Activated T-helper 2 cell treated with anti-CD3 and anti-CD28 coated beads, Interferon-gamma antibody, Interleukin-2, Interleukin-4, amounts not matched to agents 10 μg/mL and 5 μg/mL and 100 μg/mL, durations not matched to agents 14 hours and 24 hours and 36 hours (primary cell): ENCODE measurements around the gene FUOM. TPM values are rescaled to one million over a fixed set of nuclear protein-coding genes. Genes with fewer than 3 reads are reported as not detected.
A peak's percentile ranks its signal among the peaks of the same experiment; 100 is the strongest.

Experiments used
- DNase-seq: peaks from one replicate; pipeline ENCODE4 v3.0.0; 2021; ENCODE audit warnings: low spot score
- H3K27ac Mint-ChIP-seq: one replicate; pipeline ENCODE4 v1.8.0; 2021; ENCODE audit warnings: mixed read lengths
- H3K27me3 Mint-ChIP-seq: one replicate; pipeline ENCODE4 v1.8.0; 2021; ENCODE audit warnings: low read depth, mixed read lengths
- H3K36me3 Mint-ChIP-seq: one replicate; pipeline ENCODE4 v1.8.0; 2021; ENCODE audit warnings: low read depth, mixed read lengths
- H3K4me1 Mint-ChIP-seq: one replicate; pipeline ENCODE4 v1.8.0; 2021; ENCODE audit warnings: low read depth, mixed read lengths
- H3K4me3 Mint-ChIP-seq: one replicate; pipeline ENCODE4 v1.8.0; 2021; ENCODE audit warnings: low read depth, mild to moderate bottlenecking, moderate library complexity, mixed read lengths
- H3K9me3 Mint-ChIP-seq: one replicate; pipeline ENCODE4 v1.8.0; 2021; ENCODE audit warnings: mixed read lengths
- intact Hi-C: fragments of 100-400 bp; cut with micrococcal nuclease; formaldehyde crosslinking; loops from one replicate; pipeline ENCODE4 v1.15.1; 2023
- total RNA-seq: library from RNA; stranded (reverse); gene quantifications from 2 replicates; pipeline ENCODE4 v1.2.3, GENCODE V29; 2022

The FUOM gene
- total RNA-seq, 1 donor from 2014 or later = 45.7 TPM

- DNase-seq = no peak
- Mint-ChIP-seq H3K4me1 (peaks cover 6% of the 10 kb centered on the region), H3K27ac (no peak overlapping the region), H3K36me3 (peaks cover 21% of the 10 kb centered on the region), H3K9me3 (no peaks in the 10 kb centered on the region), H3K4me3 (no peak overlapping the region), H3K27me3 (no peaks in the 10 kb centered on the region)
- intact Hi-C loops = no loop called here
These were observed 45.1 kb downstream of the FUOM start for GRCh38 chr10:133312769-133313145.

GRCh38 chr10:133312016-133312768 is 45.6 kb downstream of the FUOM start:
- no peaks in the 10 kb centered on the region for H3K9me3 Mint-ChIP-seq
- no peak overlapping the region for H3K27ac Mint-ChIP-seq
- no peak overlapping the region for H3K4me3 Mint-ChIP-seq
- peaks cover 8% of the 10 kb centered on the region for H3K4me1 Mint-ChIP-seq
- DNase-seq = no peak
- intact Hi-C loops = no loop called here
- no peaks in the 10 kb centered on the region for H3K27me3 Mint-ChIP-seq
- H3K36me3 Mint-ChIP-seq = peaks cover 21% of the 10 kb centered on the region

- no peak overlapping the region for H3K27ac Mint-ChIP-seq
- H3K36me3 Mint-ChIP-seq = peaks cover 21% of the 10 kb centered on the region
- no peaks in the 10 kb centered on the region for H3K9me3 Mint-ChIP-seq
- no peak overlapping the region for H3K4me3 Mint-ChIP-seq
- peaks cover 13% of the 10 kb centered on the region for H3K4me1 Mint-ChIP-seq
- no peak for DNase-seq
- H3K27me3 Mint-ChIP-seq = no peaks in the 10 kb centered on the region
- intact Hi-C loops = no loop called here
These were observed 46.2 kb downstream of the FUOM start for GRCh38 chr10:133311570-133311969.

- DNase-seq = no peak
- Mint-ChIP-seq H3K27ac (no peak overlapping the region), H3K9me3 (no peaks in the 10 kb centered on the region), H3K27me3 (no peaks in the 10 kb centered on the region), H3K36me3 (peaks cover 21% of the 10 kb centered on the region), H3K4me1 (peaks cover 11% of the 10 kb centered on the region), H3K4me3 (no peak overlapping the region)
- intact Hi-C loops = no loop called here
These were observed 47.0 kb downstream of the FUOM start for GRCh38 chr10:133310789-133311188.

DNA sequence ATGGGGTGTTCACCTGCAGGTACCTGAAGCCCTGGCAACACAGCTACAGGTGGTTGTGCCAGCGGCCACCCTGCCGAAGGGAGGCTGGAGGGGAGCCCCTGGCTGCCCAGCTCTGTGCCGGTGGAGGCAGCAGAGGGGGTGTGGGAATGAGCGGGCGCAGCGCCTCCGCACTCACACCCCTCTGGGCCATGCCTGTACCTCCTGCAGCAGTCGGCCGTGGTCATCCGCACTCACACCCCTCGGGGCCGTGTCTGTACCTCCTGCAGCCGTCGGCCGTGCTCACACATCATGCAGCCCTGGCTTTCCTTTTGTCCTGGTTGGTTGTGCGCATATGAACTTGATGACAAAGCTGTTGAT is 47.4 kb downstream of the FUOM start:
- Mint-ChIP-seq H3K9me3 (no peaks in the 10 kb centered on the region), H3K27ac (no peak overlapping the region), H3K27me3 (no peaks in the 10 kb centered on the region), H3K4me3 (no peak overlapping the region), H3K36me3 (peaks cover 23% of the 10 kb centered on the region), H3K4me1 (peaks cover 13% of the 10 kb centered on the region)
- no peak for DNase-seq
- intact Hi-C loops = no loop called here

DNA sequence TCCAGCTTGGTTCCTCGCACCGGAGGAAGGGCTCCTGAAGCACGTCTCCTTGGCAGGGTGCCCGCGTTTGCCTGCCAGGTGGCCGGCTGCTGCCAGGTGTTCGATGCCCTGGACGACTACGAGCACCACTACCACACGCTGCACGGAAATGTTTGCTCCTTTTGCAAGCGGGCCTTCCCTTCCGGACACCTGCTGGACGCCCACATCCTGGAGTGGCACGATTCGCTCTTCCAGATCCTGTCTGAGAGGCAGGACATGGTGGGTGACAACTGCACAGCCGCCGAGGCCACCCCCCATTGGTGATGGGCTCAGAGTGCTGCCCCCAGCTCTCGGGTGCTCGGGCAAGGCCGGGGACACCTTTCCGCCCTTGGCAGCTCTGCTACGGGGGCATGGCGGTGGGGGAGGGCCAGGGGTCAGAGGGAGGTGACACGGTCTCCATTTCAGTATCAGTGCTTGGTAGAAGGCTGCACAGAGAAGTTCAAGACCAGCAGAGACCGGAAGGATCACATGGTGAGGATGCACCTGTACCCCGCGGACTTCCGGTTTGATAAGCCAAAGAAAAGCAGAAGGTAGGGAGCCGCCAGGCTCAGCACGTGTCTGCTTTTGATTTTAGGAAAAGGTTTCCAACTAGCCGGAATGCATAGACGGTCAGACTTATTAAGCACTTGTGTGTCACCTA is 48.0 kb downstream of the FUOM start:
- Mint-ChIP-seq H3K4me3 (peak overlapping the region; percentile 63), H3K27ac (no peak overlapping the region), H3K9me3 (no peaks in the 10 kb centered on the region), H3K27me3 (no peaks in the 10 kb centered on the region), H3K36me3 (peaks cover 27% of the 10 kb centered on the region), H3K4me1 (peaks cover 16% of the 10 kb centered on the region)
- no peak for DNase-seq
- intact Hi-C loops = loop anchor here (1.0 to 5.0 kb wide), 4 partner anchors 47 to 773 kb away; partner anchors contain the start of genes FUOM, INPP5A and PAOX

DNA sequence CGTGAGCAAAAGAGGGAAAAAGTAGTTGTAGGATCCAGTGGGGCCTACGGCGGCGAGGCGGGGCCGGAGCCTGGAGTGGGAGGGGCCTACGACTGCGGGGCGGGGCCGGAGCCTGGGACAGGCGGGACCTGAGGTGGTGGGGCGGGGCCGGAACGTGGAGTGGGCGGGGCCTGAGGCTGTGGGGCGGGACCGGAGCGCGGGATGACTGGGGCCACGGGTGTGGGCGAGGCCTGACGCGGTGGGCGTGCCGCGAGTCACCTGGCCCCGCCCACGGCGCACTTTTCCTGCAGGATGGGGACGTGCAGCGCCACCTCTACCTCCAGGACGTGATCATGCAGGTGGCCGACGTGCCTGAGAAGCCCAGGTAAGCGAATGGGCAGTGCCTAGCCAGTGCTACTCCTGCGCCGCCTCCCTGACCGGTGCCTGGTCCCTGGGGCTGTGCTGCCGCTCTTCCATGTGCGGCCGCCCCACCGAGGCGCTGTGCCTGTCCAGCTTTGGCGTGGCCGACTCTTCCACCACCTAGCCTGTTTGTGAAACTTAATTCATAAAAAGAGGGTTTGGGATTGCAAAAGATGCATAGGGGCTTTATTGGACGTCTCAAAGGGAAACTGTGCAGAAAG is 48.6 kb downstream of the FUOM start:
- Mint-ChIP-seq H3K9me3 (no peaks in the 10 kb centered on the region), H3K4me1 (peaks cover 16% of the 10 kb centered on the region)
- intact Hi-C loops = loop anchor here (1.0 to 5.0 kb wide), 4 partner anchors 48 to 772 kb away; partner anchors contain the start of genes FUOM, INPP5A and PAOX

DNA sequence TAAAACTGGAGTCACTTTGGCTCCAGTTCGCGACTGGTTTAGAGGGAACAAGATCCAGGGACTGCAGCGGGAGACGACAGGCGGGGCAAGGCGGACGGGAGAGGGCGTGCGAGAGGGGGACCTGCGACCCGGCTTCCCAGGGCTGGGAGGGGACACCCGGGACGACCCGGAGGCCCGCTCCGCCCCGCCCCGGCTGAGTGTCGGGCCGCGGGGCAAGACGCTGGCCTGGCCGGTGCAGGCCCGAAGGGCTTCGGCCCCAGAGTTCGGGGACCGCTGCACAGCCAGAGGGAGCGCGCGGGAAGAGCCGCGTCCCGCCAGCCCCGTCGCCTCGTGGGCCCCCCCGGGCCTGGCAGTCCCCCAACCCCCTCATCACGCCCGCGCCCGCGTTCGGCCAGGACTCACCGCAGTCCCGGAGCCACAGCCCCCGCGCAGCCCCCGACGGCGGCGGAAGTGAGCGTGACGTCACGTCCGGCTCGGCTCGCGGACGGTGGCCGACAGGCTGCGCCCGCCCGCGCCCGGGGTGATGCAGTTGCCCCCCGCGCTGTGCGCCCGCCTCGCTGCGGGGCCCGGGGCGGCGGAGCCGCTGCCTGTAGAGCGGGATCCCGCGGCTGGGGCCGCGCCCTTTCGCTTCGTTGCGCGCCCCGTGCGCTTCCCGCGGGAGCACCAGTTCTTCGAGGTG is 49.3 kb downstream of the FUOM start, which contains the start of the genes TUBGCP2 and ZNF511:
Gene TUBGCP2 (minus strand): TSS at position 452 of the 679 bp plus-strand sequence. CDS start 5,931 bp downstream, outside the sequence.
Gene ZNF511 (plus strand): TSS at position 494 of the 679 bp plus-strand sequence. CDS start 30 bp downstream, at position 524.
- peak within 1 kb of the TSS; percentile 96 for H3K27ac Mint-ChIP-seq
- peak within 1 kb of the TSS; percentile 91 for H3K4me3 Mint-ChIP-seq
- no peaks in the 10 kb centered on the region for H3K9me3 Mint-ChIP-seq
- DNase-seq = peak; percentile 89
- no peaks in the 10 kb centered on the region for H3K27me3 Mint-ChIP-seq
- H3K36me3 Mint-ChIP-seq = peaks cover 27% of the 10 kb centered on the region
- intact Hi-C loops = loop anchor here (1.0 to 5.0 kb wide), 5 partner anchors 33 to 771 kb away; partner anchors contain the start of genes FUOM, INPP5A and PAOX
- H3K4me1 Mint-ChIP-seq = peaks cover 16% of the 10 kb centered on the region

More for the DNA sequence above, 48.6 kb downstream of the FUOM start:
- Mint-ChIP-seq H3K4me3 (peak overlapping the region; percentile 63), H3K36me3 (peaks cover 27% of the 10 kb centered on the region), H3K27me3 (no peaks in the 10 kb centered on the region), H3K27ac (peak overlapping the region; percentile 76)
- DNase-seq = peak; percentile 87

- DNase-seq = peak; percentile 80
- Mint-ChIP-seq H3K4me1 (peaks cover 16% of the 10 kb centered on the region), H3K36me3 (peaks cover 26% of the 10 kb centered on the region), H3K27ac (peak overlapping the region; percentile 96), H3K4me3 (peak overlapping the region; percentile 91), H3K27me3 (no peaks in the 10 kb centered on the region), H3K9me3 (no peaks in the 10 kb centered on the region)
- intact Hi-C loops = loop anchor here (1.0 to 5.0 kb wide), 4 partner anchors 33 to 771 kb away; partner anchors contain the start of genes FUOM, INPP5A and PAOX
These were observed 49.9 kb downstream of the FUOM start for GRCh38 chr10:133307776-133308420.

DNA sequence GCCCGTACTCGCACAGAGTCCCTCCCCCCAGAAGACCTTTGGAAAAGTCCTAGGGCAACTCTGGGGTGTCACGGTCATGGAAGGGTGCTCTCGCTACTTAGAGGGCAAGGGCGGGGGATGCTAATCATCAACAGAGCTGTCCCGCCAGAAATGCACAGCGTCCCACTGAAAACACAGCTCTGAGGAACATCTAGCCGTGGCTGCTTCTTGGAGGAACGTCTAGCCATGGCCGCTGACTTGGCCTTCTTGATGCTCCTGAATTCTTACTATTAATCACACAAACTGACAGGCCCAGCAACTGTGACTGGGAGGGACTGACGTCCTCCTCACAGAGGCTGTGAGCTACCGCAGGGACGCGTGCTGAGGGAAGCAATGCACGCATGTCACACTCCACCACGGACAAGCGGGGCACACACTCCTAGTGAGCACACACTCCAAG is 50.9 kb downstream of the FUOM start:
- no peak for DNase-seq
- no peaks in the 10 kb centered on the region for H3K27me3 Mint-ChIP-seq
- H3K36me3 Mint-ChIP-seq = peaks cover 22% of the 10 kb centered on the region
- intact Hi-C loops = loop anchor here (5.0 kb wide), 2 partner anchors 50 to 770 kb away; partner anchors contain the start of genes FUOM and INPP5A
- H3K4me1 Mint-ChIP-seq = peaks cover 16% of the 10 kb centered on the region
- no peaks in the 10 kb centered on the region for H3K9me3 Mint-ChIP-seq
- peak overlapping the region; percentile 91 for H3K4me3 Mint-ChIP-seq
- H3K27ac Mint-ChIP-seq = peak overlapping the region; percentile 53

GRCh38 chr10:133306097-133306476 is 51.7 kb downstream of the FUOM start:
- H3K36me3 Mint-ChIP-seq = peaks cover 17% of the 10 kb centered on the region
- no peak overlapping the region for H3K27ac Mint-ChIP-seq
- H3K9me3 Mint-ChIP-seq = no peaks in the 10 kb centered on the region
- no peak for DNase-seq
- intact Hi-C loops = loop anchor here (5.0 kb wide), 2 partner anchors 51 to 769 kb away; partner anchors contain the start of genes FUOM and INPP5A
- peaks cover 16% of the 10 kb centered on the region for H3K4me1 Mint-ChIP-seq
- no peaks in the 10 kb centered on the region for H3K27me3 Mint-ChIP-seq
- no peak overlapping the region for H3K4me3 Mint-ChIP-seq
